ENCODE data around the gene TIA1. TPM values are rescaled to one million over a fixed set of nuclear protein-coding genes. Genes with fewer than 3 reads are reported as not detected.
"Not testable (repeated sequence)": the region's sequence is repeated elsewhere in the genome, so short reads cannot be mapped to it uniquely, and the experiment has no call there.

The TIA1 gene
- total RNA-seq, 1 donor from 2014 or later = 136 TPM

DNA sequence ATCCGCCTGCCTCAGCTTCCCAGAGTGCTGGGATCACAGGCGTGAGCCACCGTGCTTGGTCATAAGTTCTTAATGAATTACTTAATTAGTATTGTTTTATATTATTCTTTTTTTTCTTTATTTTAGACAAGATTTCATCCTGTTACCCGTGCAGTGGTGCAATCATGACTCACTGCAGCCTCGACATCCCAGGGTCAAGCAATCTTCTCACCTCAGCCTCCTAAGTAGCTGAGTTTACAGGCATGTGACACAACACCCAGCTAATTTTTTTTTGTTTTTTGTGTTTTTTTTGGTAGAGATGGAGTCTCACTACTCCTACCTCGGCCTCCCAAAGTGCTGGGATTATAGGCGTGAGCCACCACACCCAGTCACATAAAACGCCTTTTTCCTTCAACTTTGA, 74.9 kb downstream of the TIA1 start:
- H3K4me3 ChIP-seq (ENCODE audit: low read length in 3 of 3) = no peak overlapping the region
- H3K4me1 ChIP-seq (ENCODE audit: control insufficient read depth in 3 of 3, insufficient read depth in 3 of 3, low read length in 3 of 3) = no peaks in the 10 kb centered on the region
- H3K36me3 ChIP-seq (ENCODE audit: control insufficient read depth in 3 of 3, insufficient read depth in 3 of 3, low read length in 3 of 3) = peaks cover 12 to 31% (median 30%) of the 10 kb centered on the region in 3 donors
- no peak overlapping the region for H3K9ac ChIP-seq (ENCODE audit: low read depth in 1 of 3, low read length in 3 of 3)
- H3K27me3 ChIP-seq (ENCODE audit: control insufficient read depth in 3 of 3, insufficient read depth in 3 of 3, low read length in 3 of 3) = no peaks in the 10 kb centered on the region
- H3K27ac ChIP-seq (ENCODE audit: low read depth, low read length) = no peak overlapping the region
- H3K9me3 ChIP-seq (ENCODE audit: control insufficient read depth in 3 of 3, low read length in 3 of 3) = no peaks in the 10 kb centered on the region

DNA sequence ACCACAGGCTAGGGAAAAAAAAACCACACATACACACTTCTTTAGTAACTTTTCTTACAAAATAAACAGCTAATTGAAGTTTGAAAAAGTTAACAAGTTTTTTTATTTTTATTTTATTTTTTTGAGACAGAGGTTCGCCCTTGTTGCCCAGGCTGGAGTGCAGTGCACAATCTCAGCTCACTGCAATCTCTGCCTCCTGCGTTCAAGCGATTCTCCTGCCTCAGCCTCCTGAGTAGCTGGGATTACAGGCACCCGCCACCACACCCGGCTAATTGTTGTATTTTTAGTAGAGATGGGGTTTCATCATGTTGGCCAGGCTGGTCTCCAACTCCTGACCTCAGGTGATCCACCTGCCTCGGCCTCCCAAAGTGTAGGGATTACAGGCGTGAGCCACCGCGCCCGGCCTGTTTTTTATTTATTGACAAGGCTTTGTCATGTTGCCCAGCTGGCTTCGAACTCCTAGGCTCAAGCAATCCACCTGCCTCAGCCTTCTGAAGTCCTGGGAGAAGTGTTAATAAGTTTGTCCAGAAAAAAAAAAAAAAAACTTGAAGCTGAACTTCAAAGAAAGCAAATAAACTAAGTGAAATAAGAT, 78.7 kb downstream of the TIA1 start:
- not testable (repeated sequence) for H3K27me3 ChIP-seq (ENCODE audit: control insufficient read depth in 3 of 3, insufficient read depth in 3 of 3, low read length in 3 of 3); H3K9me3 ChIP-seq (ENCODE audit: control insufficient read depth in 3 of 3, low read length in 3 of 3); H3K4me1 ChIP-seq (ENCODE audit: control insufficient read depth in 3 of 3, insufficient read depth in 3 of 3, low read length in 3 of 3); H3K4me3 ChIP-seq (ENCODE audit: low read length in 3 of 3); H3K27ac ChIP-seq (ENCODE audit: low read depth, low read length); H3K9ac ChIP-seq (ENCODE audit: low read depth in 1 of 3, low read length in 3 of 3)
- peaks cover 9 to 32% (median 20%) of the 10 kb centered on the region in 3 donors for H3K36me3 ChIP-seq (ENCODE audit: control insufficient read depth in 3 of 3, insufficient read depth in 3 of 3, low read length in 3 of 3)

DNA sequence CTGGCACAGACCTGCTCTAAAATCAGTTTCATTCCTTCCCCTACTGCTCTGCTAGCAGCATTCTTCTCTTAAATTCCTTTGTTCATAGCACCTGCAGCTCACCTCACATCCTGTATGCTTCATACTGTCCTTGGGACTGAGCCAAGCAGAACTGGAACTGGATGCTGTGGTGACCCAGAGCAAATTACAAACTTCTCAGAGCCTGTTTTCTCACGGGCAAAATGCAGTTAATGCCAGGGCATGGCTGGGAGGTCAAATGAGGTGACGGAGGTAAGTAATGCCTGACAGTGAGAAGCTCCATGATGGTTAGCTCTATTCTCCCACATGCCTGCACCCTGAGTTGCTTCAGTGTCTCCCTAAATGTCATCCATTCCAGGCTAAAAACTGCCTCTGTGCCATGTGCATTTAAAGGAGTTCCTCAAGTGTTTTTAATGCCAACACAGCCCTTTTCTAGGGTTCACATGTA, 87.3 kb downstream of the TIA1 start:
- Histone ChIP-seq H3K9ac (ENCODE audit: low read depth in 1 of 3, low read length in 3 of 3) (no peak overlapping the region), H3K27me3 (ENCODE audit: control insufficient read depth in 3 of 3, insufficient read depth in 3 of 3, low read length in 3 of 3) (no peaks in the 10 kb centered on the region), H3K4me3 (ENCODE audit: low read length in 3 of 3) (no peak overlapping the region), H3K27ac (ENCODE audit: low read depth, low read length) (no peak overlapping the region), H3K9me3 (ENCODE audit: control insufficient read depth in 3 of 3, low read length in 3 of 3) (no peaks in the 10 kb centered on the region), H3K36me3 (ENCODE audit: control insufficient read depth in 3 of 3, insufficient read depth in 3 of 3, low read length in 3 of 3) (peaks cover 9 to 25% (median 19%) of the 10 kb centered on the region in 3 donors), H3K4me1 (ENCODE audit: control insufficient read depth in 3 of 3, insufficient read depth in 3 of 3, low read length in 3 of 3) (no peaks in the 10 kb centered on the region)

DNA sequence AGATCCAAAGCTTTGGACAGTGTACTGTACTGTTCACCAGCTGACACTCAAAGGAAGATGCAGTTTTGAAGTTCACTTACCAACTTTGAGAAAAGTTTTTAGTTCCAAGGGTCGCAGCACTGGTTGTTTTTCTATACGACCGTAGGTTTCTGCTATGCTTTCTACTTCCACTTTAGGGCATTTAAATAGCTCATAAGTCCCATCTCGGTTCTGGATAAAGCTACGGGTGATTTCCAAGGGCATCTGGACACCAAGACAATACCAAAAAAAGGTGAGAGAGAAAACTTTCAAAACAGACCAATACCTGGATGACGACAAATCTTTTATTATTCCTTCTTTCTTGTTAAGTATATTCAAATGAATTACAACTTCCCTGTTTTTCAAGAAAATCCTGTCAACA, 87.9 kb downstream of the TIA1 start:
- no peak overlapping the region for H3K4me3 ChIP-seq (ENCODE audit: low read length in 3 of 3)
- no peaks in the 10 kb centered on the region for H3K27me3 ChIP-seq (ENCODE audit: control insufficient read depth in 3 of 3, insufficient read depth in 3 of 3, low read length in 3 of 3)
- no peaks in the 10 kb centered on the region for H3K9me3 ChIP-seq (ENCODE audit: control insufficient read depth in 3 of 3, low read length in 3 of 3)
- no peaks in the 10 kb centered on the region for H3K4me1 ChIP-seq (ENCODE audit: control insufficient read depth in 3 of 3, insufficient read depth in 3 of 3, low read length in 3 of 3)
- H3K27ac ChIP-seq (ENCODE audit: low read depth, low read length) = no peak overlapping the region
- H3K36me3 ChIP-seq (ENCODE audit: control insufficient read depth in 3 of 3, insufficient read depth in 3 of 3, low read length in 3 of 3) = peaks cover 9 to 23% (median 18%) of the 10 kb centered on the region in 3 donors
- no peak overlapping the region for H3K9ac ChIP-seq (ENCODE audit: low read depth in 1 of 3, low read length in 3 of 3)

Small RNA genes lying within 50 kb of the gene (small RNA-seq; reads per million reads assigned to genes)
- gene AC016700.2 (not detected), gene MIR1285-2 (not detected)

Other genes starting within 250 kb of the TIA1 start
- gene PCBP1, start 161.2 kb downstream of the TIA1 start, total RNA-seq = 45.4 TPM
- gene C2orf42, start 57.6 kb downstream of the TIA1 start, total RNA-seq = 19.8 TPM
- 31.8 TPM for gene PCYOX1, start 9.5 kb upstream of the TIA1 start, total RNA-seq
- gene SNRPG, start 45.1 kb upstream of the TIA1 start, total RNA-seq = 105 TPM
- gene FAM136A, start 53.4 kb upstream of the TIA1 start, total RNA-seq = 35.5 TPM